Hematopoietic multipotent progenitor cell treated with erythropoietin and hydrocortisone succinate and interleukin-3 and kit ligand, for 8 days (in vitro differentiated cells): ENCODE results near the gene CHAD.
A peak's percentile ranks its signal among the peaks of the same experiment; 100 is the strongest.
"Not testable (repeated sequence)": the region's sequence is repeated elsewhere in the genome, so short reads cannot be mapped to it uniquely, and the experiment has no call there.

Experiments used
- DNase-seq: peaks from one replicate; pipeline ENCODE4 v3.0.0-alpha.2; 2015

Gene CHAD

GRCh38 chr17:50452630-50453300, 15.9 kb downstream of the CHAD start:
- no peak for DNase-seq

- no peak for DNase-seq
Measured at GRCh38 chr17:50451943-50452629, 16.6 kb downstream of the CHAD start.

- DNase-seq = peak; percentile 43
Measured at GRCh38 chr17:50448643-50449042, 20.0 kb downstream of the CHAD start.

GRCh38 chr17:50447870-50448595, 20.6 kb downstream of the CHAD start:
- no peak for DNase-seq

GRCh38 chr17:50445730-50446325, 22.9 kb downstream of the CHAD start:
- DNase-seq = no peak

GRCh38 chr17:50444841-50445715, 23.6 kb downstream of the CHAD start:
- no peak for DNase-seq

- DNase-seq = no peak
Measured at GRCh38 chr17:50443505-50443974, 25.1 kb downstream of the CHAD start.

GRCh38 chr17:50440838-50441829, 27.5 kb downstream of the CHAD start:
- DNase-seq = no peak

- no peak for DNase-seq
Measured at GRCh38 chr17:50440172-50440837, 28.4 kb downstream of the CHAD start.

- no peak for DNase-seq
Measured at GRCh38 chr17:50439008-50439407, 29.7 kb downstream of the CHAD start.

GRCh38 chr17:50437409-50437808, 31.3 kb downstream of the CHAD start:
- DNase-seq = no peak

GRCh38 chr17:50432125-50432762, 36.4 kb downstream of the CHAD start:
- DNase-seq = no peak

- no peak for DNase-seq
Measured at GRCh38 chr17:50430821-50431618, 37.7 kb downstream of the CHAD start.

GRCh38 chr17:50429793-50430192, 38.9 kb downstream of the CHAD start:
- DNase-seq = no peak

GRCh38 chr17:50428831-50429424, 39.8 kb downstream of the CHAD start:
- DNase-seq = no peak

- not testable (repeated sequence) for DNase-seq
Measured at GRCh38 chr17:50428126-50428525, 40.6 kb downstream of the CHAD start.

GRCh38 chr17:50426814-50427787, 41.6 kb downstream of the CHAD start:
- DNase-seq = peak; percentile 60

GRCh38 chr17:50426472-50426782, 42.3 kb downstream of the CHAD start:
- no peak for DNase-seq
